Regular cardiac myocyte (primary cell): Measurements from ENCODE around the gene POGLUT3. TPM values are rescaled to one million over a fixed set of nuclear protein-coding genes. Genes with fewer than 3 reads are reported as not detected.

Experiments used
- total RNA-seq: library from RNA; depleted of rRNA; stranded (reverse); fragments of >200 nt; gene quantifications from 2 replicates; pipeline ENCODE4 v1.2.3, GENCODE V29; 2014

The POGLUT3 gene, protein sequence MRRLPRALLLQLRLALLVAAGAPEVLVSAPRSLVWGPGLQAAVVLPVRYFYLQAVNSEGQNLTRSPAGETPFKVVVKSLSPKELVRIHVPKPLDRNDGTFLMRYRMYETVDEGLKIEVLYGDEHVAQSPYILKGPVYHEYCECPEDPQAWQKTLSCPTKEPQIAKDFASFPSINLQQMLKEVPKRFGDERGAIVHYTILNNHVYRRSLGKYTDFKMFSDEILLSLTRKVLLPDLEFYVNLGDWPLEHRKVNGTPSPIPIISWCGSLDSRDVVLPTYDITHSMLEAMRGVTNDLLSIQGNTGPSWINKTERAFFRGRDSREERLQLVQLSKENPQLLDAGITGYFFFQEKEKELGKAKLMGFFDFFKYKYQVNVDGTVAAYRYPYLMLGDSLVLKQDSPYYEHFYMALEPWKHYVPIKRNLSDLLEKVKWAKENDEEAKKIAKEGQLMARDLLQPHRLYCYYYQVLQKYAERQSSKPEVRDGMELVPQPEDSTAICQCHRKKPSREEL
- total RNA-seq: 24.2 and 27.2 TPM in 2 replicates

DNA sequence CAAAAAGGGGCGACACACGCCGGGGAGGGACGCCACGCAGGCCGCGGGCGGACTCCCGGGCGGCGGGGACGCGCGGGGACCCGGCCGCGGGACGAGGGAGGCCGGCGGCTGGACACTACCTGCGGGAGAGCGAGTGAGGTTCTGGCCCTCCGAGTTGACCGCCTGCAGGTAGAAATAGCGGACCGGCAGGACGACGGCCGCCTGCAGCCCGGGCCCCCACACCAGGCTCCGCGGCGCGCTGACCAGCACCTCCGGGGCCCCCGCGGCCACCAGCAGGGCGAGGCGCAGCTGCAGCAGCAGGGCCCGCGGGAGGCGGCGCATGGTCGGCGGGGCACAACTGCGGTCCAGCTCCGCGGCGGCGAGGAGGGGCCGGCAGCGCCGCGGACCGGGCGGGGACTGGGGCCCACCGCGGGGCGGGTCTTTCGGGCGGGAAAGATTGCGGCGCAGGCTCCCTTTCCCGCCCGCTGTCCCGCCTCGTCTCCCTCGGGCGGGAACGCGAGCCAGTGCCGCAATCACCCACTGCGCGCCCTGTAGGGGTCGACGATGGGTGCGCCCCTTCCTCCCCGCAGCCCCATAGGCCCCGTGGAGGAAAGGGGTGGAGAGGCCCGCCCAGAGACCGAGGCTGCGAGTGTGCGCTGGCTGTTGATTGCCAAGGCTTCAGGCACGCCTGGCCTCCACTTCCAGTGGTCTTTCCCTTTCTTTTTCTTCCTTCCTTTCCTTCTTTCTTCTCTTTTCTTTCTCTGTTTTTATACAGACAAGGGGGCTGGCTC, at the start of gene POGLUT3:
TSS of gene POGLUT3 (minus strand) at position 339 of the 770 bp plus-strand sequence. CDS start at position 321, 18 bp downstream.

DNA sequence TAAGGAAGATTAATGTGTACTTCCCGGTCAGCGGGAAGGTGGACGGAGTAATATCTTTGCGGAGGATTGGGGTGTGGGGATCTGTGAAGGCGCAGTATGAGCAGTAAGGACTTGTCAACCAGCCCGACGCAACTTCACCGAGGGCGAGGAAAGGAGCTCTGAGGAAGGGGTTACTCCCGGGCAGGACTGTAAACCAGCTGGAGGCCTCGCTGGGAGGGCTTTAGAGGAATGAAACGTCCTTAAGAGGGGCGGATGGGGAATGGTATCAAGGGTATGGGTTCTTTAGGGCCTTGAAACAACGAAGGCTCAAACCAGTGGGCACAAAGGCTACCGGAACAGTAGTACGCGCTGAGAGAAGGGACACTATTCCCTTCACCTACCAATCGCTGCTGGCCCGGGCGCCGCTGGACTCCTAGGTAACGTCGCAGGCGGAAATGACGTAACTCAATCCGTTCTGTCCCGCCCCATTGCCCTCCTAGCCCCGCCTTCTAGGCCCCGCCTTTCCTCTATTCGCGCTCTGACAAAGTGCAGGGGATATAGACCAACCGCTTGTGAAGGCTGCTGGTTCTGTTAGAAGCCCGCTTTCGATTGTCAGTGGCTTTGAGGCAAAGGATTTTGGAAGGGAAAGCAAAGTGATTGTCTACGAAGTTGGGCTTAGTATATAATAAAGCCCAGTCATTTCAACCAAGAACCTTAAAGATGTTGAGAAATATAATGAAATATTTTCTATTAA, 30.9 kb downstream of the POGLUT3 start, which contains the start of gene C11orf65:
TSS of gene C11orf65 (minus strand) at position 439 of the 733 bp plus-strand sequence. CDS start 5,970 bp downstream, outside the sequence.

Other genes with a start within 250 kb of the POGLUT3 start
- 0.85 and 1.2 TPM in 2 replicates for gene C11orf65, start 30.9 kb downstream of the POGLUT3 start, total RNA-seq
- under 0.01 and 0.19 TPM in 2 replicates for gene EXPH5, start 95.4 kb upstream of the POGLUT3 start, total RNA-seq
- gene DDX10, start 166.7 kb upstream of the POGLUT3 start, total RNA-seq: 32.7 and 74.8 TPM in 2 replicates